ENCODE measurements around the gene PDE1C.
"Not testable (repeated sequence)": the region's sequence is repeated elsewhere in the genome, so short reads cannot be mapped to it uniquely, and the experiment has no call there.

The PDE1C gene

GRCh38 chr7:32043688-32044087 is 26.5 kb downstream of the PDE1C start:
- no peak for DNase-seq (ENCODE audit: low spot score)

DNA sequence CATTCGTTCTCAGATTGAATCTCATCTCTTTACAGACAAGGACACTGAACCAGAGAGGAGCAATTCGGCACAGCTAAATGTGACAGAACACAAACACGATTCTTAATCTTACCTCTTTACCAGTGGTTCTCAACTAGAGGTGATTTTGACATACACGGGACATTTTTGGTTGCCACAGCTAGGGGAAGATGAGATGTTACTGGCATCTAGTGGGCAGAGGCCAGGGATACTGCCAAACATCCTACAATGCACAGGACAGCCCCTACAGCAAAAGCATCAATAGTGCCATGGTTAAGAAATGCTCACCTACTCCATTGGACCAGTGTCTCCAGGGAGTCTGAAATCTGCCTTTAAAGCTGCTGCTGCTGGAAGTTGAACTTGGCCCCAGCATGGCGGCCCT is 27.3 kb downstream of the PDE1C start:
- DNase-seq (ENCODE audit: low spot score), result no peak

DNA sequence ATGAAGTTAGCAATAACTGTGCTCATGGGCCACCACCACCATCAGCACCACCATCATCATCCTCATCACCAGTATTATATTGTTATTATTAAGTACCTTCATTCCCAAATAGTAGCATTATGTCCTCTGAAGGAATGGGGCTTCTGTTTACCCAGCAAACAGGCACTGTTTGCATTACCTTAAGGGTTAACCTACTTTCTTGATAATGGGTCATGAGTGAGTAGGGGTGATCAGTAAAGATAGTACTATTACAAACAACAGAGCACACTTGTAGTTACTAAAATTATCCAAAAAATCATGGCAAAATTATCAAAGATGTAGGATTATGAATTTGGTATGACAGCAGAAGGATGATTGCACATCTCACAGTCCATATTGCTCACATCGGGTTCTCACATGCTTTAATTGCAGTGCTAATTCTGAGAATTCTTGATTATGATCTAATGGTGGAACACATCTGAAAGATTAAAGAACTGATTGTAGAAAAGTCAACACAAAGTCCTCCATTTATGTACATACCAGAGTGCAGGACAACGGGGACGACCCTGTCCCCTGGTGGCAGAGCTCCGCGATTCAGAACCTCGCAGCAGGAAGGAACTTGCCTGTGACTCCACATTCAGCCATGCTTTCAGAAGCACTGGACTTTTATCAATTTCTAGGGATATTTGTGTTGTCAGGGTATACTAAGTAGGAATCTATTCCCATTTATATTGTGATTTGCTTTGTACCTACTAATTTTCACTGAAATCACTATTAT is 31.0 kb downstream of the PDE1C start:
- DNase-seq (ENCODE audit: low spot score), result peak; percentile 66

DNA sequence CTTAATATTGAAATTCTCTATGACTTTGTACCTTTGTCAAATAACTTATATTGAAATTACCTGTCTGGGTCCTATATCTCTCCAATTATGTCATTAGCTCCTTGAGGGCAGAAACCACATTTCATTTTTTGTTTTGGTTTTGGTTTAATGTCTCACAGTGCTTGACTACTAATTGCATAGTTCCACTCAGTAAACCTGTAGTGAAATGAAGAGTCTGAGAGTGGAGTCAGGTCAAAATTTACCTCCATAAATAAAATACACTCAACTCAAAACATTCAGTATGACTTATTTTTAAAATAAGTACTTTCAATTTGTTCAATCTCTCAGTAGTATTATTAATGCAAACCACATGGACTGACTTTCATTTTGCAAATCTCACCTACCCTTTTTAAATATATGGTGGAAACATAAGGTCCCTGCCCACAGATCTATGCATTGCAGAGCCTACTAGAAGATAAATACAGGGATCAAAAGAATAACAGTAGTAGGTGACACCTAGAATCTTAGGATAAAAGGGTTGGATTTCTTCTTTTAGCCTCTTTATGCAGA is 32.5 kb downstream of the PDE1C start:
- DNase-seq (ENCODE audit: low spot score), result no peak

DNA sequence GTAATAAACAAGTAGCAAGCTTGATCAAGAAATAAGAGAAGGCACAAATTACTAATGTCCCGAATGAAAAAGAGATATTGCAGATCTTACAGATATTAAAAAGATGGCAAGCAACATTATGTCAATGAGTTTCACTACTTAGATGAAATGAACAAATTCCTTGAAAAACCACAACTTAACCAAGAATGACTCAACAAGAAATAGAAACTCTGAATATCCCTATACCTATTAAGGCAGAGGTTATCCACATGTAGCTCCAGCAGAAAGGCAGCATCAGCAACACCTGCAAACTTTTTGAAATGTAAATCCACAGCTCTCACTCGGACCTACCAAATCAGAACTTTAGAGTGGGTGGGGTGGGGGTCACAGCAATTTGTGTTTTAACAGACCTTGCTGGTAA is 33.6 kb downstream of the PDE1C start:
- no peak for DNase-seq (ENCODE audit: low spot score)

GRCh38 chr7:32034052-32034451 is 36.2 kb downstream of the PDE1C start:
- no peak for DNase-seq (ENCODE audit: low spot score)

GRCh38 chr7:32033006-32033405 is 37.2 kb downstream of the PDE1C start:
- DNase-seq (ENCODE audit: low spot score), result no peak

- no peak for DNase-seq (ENCODE audit: low spot score)
Observed at GRCh38 chr7:32032211-32032610, 38.0 kb downstream of the PDE1C start.

GRCh38 chr7:32030904-32031692 is 39.1 kb downstream of the PDE1C start:
- no peak for DNase-seq (ENCODE audit: low spot score)

DNA sequence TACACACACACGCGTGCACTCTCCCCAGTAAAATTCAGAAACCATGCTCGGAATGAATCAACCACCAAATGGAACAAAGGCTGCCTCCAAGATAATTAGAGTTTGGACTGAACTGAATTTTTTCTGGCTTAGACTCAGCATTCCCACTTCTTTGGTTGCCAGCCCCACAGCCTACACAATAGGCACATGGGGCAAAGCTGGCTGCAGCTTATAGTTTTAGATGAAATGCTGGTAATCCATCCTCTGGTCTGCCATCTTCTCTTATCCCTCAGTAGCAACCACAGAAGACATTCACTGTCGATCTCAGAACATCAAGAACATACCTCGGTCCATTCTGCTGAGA is 44.2 kb downstream of the PDE1C start:
- DNase-seq (ENCODE audit: low spot score), result no peak

GRCh38 chr7:32025381-32026082 is 44.7 kb downstream of the PDE1C start:
- DNase-seq (ENCODE audit: low spot score), result no peak

DNA sequence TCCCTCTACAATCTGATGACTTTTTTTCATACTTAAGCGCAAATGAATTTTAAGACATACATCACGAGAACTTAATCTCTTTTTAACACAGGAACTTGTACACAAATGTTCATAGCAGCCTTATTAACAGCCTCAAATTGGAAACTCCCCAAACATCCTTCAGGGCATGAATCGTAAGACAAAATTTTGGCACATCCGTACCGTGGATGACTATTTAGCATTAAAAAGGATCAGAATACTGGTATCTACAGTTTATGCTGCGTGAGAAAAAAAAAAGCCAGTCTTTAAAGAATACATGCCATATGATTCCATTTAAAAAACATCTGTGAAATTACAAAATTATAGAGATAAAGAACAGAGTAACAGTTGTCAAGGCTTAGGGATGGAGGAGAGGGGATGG is 46.8 kb downstream of the PDE1C start:
- DNase-seq (ENCODE audit: low spot score), result no peak

- DNase-seq (ENCODE audit: low spot score), result no peak
Observed at GRCh38 chr7:32022966-32023365, 47.2 kb downstream of the PDE1C start.

- DNase-seq (ENCODE audit: low spot score), result no peak
Observed at GRCh38 chr7:32020551-32021159, 49.6 kb downstream of the PDE1C start.

DNA sequence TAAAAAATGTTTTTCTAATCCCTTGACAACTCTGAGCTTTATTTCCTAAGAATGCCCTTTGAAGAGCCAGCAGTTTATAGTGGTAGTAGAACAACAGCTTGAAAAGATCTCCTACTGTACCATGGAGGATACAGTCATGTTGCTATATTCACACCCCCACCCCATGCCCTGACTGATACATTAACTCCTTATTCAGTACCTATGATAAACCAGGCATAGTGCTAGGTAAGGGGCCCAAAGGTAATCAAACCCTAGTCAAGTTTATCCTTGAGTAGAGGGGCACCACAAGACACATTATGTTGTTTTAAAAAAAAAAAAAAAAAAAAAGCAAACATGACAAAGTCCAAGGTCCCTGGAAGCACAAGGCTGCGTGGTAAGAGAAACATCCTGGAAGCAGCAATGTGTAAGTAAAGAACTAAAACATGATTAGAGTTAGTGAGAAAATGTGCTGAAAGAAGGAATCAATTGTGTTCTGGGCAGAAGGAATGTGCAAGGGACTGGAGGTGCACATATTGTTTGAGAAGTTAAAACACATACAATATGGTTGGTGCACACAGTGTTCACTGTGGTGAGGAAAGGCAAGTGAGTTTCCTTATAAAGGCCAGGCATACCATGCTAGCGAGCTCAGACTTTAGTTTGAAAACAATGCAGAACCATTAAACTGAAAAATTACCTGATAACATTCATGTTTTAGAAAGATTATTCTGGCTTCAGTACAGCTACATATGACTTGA is 51.2 kb downstream of the PDE1C start:
- DNase-seq (ENCODE audit: low spot score), result no peak

DNA sequence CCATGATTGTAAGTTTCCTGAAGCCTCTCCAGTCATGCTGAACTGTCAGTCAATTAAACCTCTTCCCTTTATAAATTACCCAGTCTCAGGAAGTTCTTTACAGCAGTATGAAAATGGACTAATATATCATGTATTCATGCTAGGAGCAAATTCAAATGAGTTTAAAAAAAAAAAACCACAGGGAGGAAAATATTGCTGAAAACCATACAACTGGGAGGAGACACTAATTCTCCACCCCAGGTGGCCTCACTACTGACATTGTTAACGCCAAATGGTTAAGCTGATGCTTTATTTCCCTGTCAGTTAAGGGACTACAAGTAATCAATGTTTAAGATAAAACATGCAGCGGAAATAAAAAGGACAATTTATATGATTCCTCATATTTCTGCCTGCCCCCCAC is 55.1 kb downstream of the PDE1C start:
- DNase-seq (ENCODE audit: low spot score), result no peak

GRCh38 chr7:32013471-32013870 is 56.7 kb downstream of the PDE1C start:
- DNase-seq (ENCODE audit: low spot score), result not testable (repeated sequence)

- DNase-seq (ENCODE audit: low spot score), result no peak
Observed at GRCh38 chr7:32005577-32005976, 64.6 kb downstream of the PDE1C start.

- no peak for DNase-seq (ENCODE audit: low spot score)
Observed at GRCh38 chr7:32001948-32002347, 68.3 kb downstream of the PDE1C start.

- DNase-seq (ENCODE audit: low spot score), result peak; percentile 11
Observed at GRCh38 chr7:31997423-31997822, 72.8 kb downstream of the PDE1C start.

GRCh38 chr7:31995134-31995533 is 75.1 kb downstream of the PDE1C start:
- no peak for DNase-seq (ENCODE audit: low spot score)

GRCh38 chr7:31991846-31992245 is 78.4 kb downstream of the PDE1C start:
- DNase-seq (ENCODE audit: low spot score), result no peak
